Lung (tissue), 12 donors: ENCODE measurements around the gene LYPD3. TPM values are rescaled to one million over a fixed set of nuclear protein-coding genes. Genes with fewer than 3 reads are reported as not detected.
"Not testable (repeated sequence)": the region's sequence is repeated elsewhere in the genome, so short reads cannot be mapped to it uniquely, and the experiment has no call there.

Source experiments
- ATAC-seq: fragments of 200-7000 bp; cut with Tn5 transposase; one replicate; pipeline ENCODE4 v1.9.1; 2020; ENCODE audit warnings: moderate number of reproducible peaks; ENCODE audit not compliant: insufficient read depth, low FRiP score
- DNase-seq, 3 donors: peaks; one replicate each; pipeline ENCODE4 v3.0.0-alpha.2; 2013 to 2017
- H3K27ac ChIP-seq, 2 donors: one replicate each; pipeline ENCODE4 v1.5.1; 2013; ENCODE audit warnings: mild to moderate bottlenecking in 2 of 2, moderate library complexity in 2 of 2, control low read depth in 1 of 2, inconsistent platforms in 1 of 2, low read depth in 1 of 2, low read length in 1 of 2
- H3K27me3 ChIP-seq, 3 donors: one replicate each; pipeline ENCODE4 v1.5.1; 2013; ENCODE audit warnings: low read length in 2 of 3; ENCODE audit not compliant: control insufficient read depth in 3 of 3, insufficient read depth in 3 of 3
- H3K36me3 ChIP-seq, 4 donors: one replicate each; pipeline ENCODE4 v1.5.1; 2013; ENCODE audit warnings: low read length in 4 of 4, mild to moderate bottlenecking in 1 of 4, moderate library complexity in 1 of 4; ENCODE audit not compliant: control insufficient read depth in 4 of 4, insufficient read depth in 4 of 4
- H3K4me1 ChIP-seq, 5 donors: one replicate each; pipeline ENCODE4 v1.5.1; 2013; ENCODE audit warnings: low read length in 5 of 5, mild to moderate bottlenecking in 2 of 5, moderate library complexity in 1 of 5; ENCODE audit not compliant: control insufficient read depth in 5 of 5, insufficient read depth in 5 of 5
- H3K4me3 ChIP-seq: one replicate; pipeline ENCODE4 v1.5.1; 2013; ENCODE audit warnings: mild to moderate bottlenecking, control low read depth, moderate library complexity
- H3K9ac ChIP-seq, 2 donors: one replicate each; pipeline ENCODE4 v1.5.1; 2013; ENCODE audit warnings: low read length in 2 of 2, control low read depth in 1 of 2; ENCODE audit not compliant: insufficient read depth in 1 of 2
- H3K9me3 ChIP-seq, 4 donors: one replicate each; pipeline ENCODE4 v1.5.1; 2013; ENCODE audit warnings: low read length in 3 of 4, mild to moderate bottlenecking in 1 of 4, moderate library complexity in 1 of 4; ENCODE audit not compliant: control insufficient read depth in 4 of 4, insufficient read depth in 3 of 4
- WGBS, 2 donors: extraction: QIAGEN DNeasy Blood & Tissue Kit; methylation state at CpG; one replicate each; pipeline ENCODE4 v1.1.7; 2013; 5-methylcytosine and 5-hydroxymethylcytosine counted together
- polyA plus RNA-seq, 2 donors: library from polyadenylated mRNA; stranded (reverse); fragments of 200-250 nt; gene quantifications; one replicate each; pipeline ENCODE4 v1.2.1, GENCODE V29; 2013
- total RNA-seq, 2 donors: library from RNA; depleted of rRNA in 1 of 2; stranded (reverse); fragments of >200 nt in 1 of 2; gene quantifications; one replicate each; pipeline ENCODE4 v1.2.1, GENCODE V29; 2014 to 2021
- TF ChIP-seq, protein P1 (sequence below): IDR thresholded peaks from 2 replicates; pipeline ENCODE4 v1.5.1; 2012; ENCODE audit warnings: mild to moderate bottlenecking; ENCODE audit errors: control extremely low read depth, extremely low read depth
- donor health status: control.
- donor health status: control.
- donor health status: Bipolar disorder and iron deficiency.
- donor health status: healthy.
- donor health status: DM: yes; HTN: yes; CAD: no.

The LYPD3 gene
- total and polyA plus RNA-seq, 4 donors = 0.28 to 1.7 (median 0.95) TPM

DNA sequence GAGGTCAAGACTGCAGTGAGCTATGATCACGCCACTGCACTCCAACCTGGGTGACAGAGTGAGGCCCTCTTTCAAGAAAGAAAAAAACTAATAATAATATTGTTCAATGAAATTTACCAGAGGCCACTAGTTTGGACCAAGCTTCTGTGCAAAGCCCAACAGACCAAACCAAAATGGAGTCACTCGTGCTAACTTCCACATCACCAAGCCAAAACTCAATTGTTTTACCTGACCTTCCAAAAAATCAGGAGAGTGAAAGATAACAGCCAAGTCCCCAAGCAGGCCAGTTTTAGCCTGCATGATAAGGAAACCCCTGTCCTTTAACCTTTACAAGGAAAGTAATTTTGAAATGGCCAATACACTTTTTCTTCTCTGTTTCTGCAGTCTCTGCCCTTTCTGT lies 20.0 kb downstream of the LYPD3 start:
- H3K27ac ChIP-seq = no peak overlapping the region
- TF ChIP-seq, protein P1, sequence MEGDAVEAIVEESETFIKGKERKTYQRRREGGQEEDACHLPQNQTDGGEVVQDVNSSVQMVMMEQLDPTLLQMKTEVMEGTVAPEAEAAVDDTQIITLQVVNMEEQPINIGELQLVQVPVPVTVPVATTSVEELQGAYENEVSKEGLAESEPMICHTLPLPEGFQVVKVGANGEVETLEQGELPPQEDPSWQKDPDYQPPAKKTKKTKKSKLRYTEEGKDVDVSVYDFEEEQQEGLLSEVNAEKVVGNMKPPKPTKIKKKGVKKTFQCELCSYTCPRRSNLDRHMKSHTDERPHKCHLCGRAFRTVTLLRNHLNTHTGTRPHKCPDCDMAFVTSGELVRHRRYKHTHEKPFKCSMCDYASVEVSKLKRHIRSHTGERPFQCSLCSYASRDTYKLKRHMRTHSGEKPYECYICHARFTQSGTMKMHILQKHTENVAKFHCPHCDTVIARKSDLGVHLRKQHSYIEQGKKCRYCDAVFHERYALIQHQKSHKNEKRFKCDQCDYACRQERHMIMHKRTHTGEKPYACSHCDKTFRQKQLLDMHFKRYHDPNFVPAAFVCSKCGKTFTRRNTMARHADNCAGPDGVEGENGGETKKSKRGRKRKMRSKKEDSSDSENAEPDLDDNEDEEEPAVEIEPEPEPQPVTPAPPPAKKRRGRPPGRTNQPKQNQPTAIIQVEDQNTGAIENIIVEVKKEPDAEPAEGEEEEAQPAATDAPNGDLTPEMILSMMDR = no peak
- no peak overlapping the region for H3K9ac ChIP-seq
- H3K9me3 ChIP-seq = no peaks in the 10 kb centered on the region
- H3K4me3 ChIP-seq = no peak overlapping the region
- H3K27me3 ChIP-seq = no peaks in the 10 kb centered on the region
- 95% methylated on average over 2 of the region's 2 CpGs for WGBS, 2 donors
- DNase-seq = no peak
- H3K36me3 ChIP-seq = no peaks in the 10 kb centered on the region
- no peaks in the 10 kb centered on the region for H3K4me1 ChIP-seq
- no peak for ATAC-seq

DNA sequence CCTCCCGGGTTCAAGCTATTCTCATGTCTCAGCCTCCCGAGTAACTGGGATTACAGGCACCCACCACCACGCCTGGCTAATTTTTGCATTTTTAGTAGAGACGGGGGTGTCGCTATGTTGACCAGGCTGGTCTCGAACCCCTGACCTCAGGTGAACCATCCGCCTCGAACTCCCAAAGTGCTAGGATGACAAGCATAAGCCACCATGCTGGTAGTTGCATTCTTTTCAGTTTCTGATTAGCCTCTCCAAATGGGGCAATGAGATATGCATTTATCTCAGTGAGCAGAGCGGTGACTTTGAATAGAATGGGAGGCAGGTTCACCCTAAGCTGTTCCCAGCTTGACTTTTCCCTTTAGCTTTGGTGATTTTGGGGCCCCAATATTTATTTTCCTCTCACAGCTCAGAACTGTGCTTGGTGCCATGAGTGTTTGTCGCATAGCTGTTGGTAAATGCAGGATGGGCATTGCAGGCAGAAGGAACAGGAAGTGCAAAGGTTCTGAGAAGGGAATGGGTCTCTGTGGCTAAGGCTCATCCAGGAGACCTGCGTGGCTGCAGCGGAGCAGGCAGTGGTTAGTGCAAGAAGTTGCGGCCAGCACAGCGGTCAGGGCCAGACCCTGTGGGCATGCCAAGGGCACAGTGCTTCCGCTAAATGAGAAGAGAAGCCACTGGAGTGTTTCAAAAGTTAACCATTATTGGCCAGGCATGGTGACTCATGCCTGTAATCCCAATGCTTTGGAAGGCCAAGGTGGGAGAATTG lies 20.7 kb downstream of the LYPD3 start:
- no peaks in the 10 kb centered on the region for H3K9me3 ChIP-seq
- H3K4me3 ChIP-seq = no peak overlapping the region
- H3K4me1 ChIP-seq = no peaks in the 10 kb centered on the region
- ATAC-seq (no peak), DNase-seq (no peak)
- no peak overlapping the region for H3K9ac ChIP-seq
- H3K27ac ChIP-seq = no peak overlapping the region
- no peaks in the 10 kb centered on the region for H3K27me3 ChIP-seq
- 80 to 81% methylated on average over 15 of the region's 15 CpGs for WGBS, 2 donors
- TF ChIP-seq, protein P1 = no peak
- H3K36me3 ChIP-seq = no peaks in the 10 kb centered on the region

DNA sequence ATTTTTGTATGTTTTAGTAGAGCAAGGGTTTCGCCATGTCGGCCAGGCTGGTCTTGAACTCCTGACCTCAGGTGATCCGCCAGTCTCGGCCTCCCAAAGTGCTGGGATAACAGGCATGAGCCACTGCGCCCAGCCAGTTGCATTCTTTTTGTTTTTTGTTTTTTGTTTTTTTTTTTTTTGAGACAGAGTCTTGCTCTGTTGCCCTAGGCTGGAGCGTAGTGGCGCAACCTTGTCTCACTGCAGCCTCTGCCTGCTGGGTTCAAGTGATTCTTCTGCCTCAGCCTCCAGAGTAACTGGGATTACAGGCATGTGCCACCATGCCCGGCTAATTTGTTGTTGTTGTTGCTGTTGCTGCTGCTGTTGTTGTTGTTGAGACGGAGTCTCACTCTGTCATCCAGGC lies 21.3 kb downstream of the LYPD3 start:
- not testable (repeated sequence) for H3K27ac ChIP-seq, H3K36me3 ChIP-seq, ATAC-seq, H3K27me3 ChIP-seq, H3K9me3 ChIP-seq, H3K4me3 ChIP-seq, DNase-seq, H3K4me1 ChIP-seq, H3K9ac ChIP-seq
- 94 to 98% methylated on average over 9 of the region's 9 CpGs for WGBS, 2 donors

DNA sequence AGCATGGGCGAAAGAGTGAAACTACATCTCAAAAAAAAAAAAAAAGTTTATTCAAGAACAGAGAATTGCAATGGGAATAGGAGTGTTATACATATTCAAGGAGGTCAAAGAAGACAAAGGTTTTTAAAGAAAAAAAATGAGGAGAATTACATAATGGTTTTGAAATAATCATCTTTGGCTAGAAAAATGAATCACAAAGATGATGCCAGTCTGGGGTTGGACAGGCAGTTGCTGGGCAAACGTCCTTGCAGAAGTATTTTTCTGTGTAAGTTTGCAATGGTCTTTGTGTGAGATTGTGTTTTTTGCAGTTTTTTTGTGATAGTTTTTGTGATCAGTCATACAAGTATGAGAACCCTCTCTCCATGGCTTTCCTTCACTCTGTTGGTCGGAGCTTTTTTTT lies 23.7 kb downstream of the LYPD3 start:
- H3K9ac ChIP-seq = no peak overlapping the region
- peaks cover 0 to 6% (median 2%) of the 10 kb centered on the region in 5 donors for H3K4me1 ChIP-seq
- no peak overlapping the region for H3K27ac ChIP-seq
- TF ChIP-seq, protein P1 = no peak
- H3K27me3 ChIP-seq = no peaks in the 10 kb centered on the region
- 68 to 74% methylated on average over 3 of the region's 3 CpGs for WGBS, 2 donors
- H3K36me3 ChIP-seq = no peaks in the 10 kb centered on the region
- DNase-seq (no peak), ATAC-seq (no peak)
- no peaks in the 10 kb centered on the region for H3K9me3 ChIP-seq
- H3K4me3 ChIP-seq = no peak overlapping the region
